Stimulated activated CD8-positive, alpha-beta memory T cell treated with anti-CD3 and anti-CD28 coated beads, Interleukin-7, amount 100 ng/mL, for 24 hours (primary cell): ENCODE measurements around the gene GINS1.
"Not testable (repeated sequence)": the region's sequence is repeated elsewhere in the genome, so short reads cannot be mapped to it uniquely, and the experiment has no call there.

Source experiments
- DNase-seq: peaks from one replicate; pipeline ENCODE4 v3.0.0-alpha.2; 2020; ENCODE audit warnings: low read depth

The GINS1 gene

DNA sequence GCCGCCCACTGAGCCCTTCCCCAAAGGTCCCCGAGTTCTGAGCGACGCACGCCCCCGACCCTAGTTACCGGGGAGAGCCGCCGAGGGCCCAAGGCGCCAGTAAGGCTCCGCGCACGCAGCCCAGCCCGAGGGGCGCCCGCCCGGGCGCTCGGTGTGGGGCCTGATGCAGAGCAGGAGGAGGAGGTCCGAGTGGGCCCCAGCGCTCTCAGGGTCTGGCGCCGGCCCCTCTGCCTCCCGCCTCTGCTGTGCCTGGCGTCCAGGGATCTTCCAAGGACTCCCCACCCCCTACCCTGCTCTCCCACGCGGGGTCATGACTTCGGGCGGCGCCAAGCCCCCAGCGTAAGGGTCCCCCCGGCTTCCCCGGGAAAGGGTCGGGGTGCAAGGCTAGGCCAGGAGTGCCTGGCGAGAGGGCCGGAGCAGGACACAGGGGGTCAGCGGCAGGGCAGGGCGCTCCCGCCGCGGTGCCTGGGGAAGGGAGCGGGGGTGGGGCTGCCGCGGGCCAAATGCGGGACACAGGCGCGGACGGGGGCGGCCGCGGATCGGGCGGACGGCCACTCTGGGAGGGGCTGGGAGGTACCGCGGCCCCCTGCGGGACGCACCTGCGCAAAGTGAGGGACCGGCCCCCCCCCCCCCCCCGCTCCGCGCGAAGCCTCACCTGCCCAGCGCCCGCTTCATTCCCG lies 17.5 kb upstream of the GINS1 start:
- no peak for DNase-seq

DNA sequence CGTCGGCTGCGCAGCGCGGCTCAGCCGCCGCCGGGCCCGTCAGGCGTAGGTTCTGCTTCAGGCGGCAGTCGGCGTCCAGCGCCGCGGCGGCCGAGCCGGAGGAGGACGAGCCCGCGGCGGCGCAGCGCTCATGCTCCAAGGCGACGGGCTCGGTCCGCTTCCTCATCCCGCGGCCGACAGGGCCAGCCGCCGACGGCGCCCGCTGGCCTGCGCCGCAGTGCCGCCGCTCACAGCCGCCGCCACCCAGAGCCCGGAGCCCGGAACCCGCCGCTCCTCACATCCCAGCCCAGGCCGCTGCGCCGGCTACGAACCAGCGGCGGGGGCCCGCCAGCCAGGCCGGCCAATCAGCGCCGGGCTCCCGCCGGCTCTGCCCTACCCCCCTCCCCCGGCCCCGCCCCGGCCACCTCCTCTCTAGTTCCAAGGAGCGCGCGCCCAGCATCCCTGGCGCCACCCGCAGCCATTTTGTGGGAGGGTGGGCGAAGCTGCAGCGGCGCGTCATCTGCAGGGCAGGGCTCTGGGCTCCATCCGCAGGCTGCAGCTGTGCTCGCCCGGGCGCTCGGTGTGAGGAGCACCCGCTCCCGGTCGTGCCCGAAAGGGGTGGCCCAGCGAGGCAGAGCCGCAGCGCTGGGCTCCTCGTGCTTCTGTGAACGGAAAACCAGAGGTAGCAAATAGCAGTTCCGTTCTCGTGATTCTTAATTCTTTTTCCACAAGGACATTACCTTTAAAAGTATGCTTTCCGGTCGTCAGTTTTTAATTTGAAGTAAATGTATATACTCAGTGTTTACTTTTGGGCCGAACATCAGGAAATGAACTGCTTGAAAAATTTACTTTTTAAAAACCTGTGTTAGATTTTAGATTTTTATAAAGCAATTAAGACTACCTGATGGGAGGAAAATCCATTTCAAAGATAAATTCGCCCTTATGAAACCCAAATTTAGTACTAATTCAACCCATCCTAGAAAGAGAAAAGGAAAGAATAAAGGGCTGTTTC lies 16.6 kb upstream of the GINS1 start, which contains the start of gene ABHD12:
Gene ABHD12 (minus strand): TSS at position 298 of the 991 bp plus-strand sequence. CDS start 132 bp downstream, at position 166.
- DNase-seq = peak; percentile 87

DNA sequence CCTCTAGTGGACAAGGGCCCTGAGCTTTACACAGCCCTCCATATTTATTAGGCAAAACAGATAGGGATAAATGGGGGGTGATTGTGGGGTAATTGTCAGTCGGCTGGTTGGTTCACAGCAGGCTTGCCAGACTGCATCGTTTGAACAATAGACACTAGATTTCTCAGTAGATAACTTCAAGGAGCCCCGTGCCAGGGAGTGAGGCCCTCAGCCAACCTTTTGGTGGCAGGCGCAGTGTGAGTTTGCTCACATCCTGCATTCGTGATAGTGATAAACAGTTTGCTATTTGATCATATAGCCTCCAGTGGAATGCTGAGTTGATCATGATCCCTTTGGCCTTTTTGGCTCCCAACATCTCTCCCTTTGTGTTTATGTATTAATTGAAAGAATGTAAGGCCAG lies 13.2 kb upstream of the GINS1 start:
- DNase-seq = no peak

DNA sequence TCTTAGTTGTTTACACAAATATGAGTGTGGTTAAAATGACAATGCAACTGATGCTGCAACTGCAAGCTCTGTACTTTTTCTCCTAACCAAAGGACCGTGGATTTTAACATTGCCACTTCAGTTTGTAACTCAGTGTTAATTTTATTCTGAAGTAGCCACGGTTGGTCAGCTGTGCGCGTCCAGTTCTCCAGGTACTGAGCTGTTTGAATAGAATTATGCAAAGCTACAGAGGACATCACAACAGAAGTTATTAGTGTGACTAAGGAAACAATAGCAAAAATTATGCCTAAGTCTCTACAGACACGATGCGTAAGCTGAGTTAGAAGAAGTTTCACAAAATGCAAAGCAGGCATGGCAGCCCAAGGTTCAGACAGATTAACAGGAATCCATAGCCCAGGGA lies 12.5 kb upstream of the GINS1 start:
- no peak for DNase-seq

DNA sequence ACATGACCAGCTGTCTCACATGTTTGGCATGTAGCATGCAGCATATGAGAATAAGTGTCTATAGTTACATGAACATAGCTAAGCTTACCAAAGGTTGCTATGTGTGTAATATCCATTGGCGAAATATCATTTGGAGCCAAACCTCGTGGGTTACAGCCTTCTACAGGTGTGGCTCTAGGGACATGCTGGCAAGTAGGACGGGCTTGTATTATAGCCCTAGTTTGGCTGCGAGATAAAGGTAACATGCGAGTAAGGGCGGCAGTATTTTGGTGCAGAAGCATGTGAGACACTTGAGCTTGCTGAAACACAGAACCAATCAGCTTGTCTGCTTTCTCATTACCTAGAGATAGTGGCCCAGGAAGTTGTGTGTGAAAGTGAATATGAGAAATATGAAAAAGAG lies 10.4 kb upstream of the GINS1 start:
- DNase-seq = no peak

DNA sequence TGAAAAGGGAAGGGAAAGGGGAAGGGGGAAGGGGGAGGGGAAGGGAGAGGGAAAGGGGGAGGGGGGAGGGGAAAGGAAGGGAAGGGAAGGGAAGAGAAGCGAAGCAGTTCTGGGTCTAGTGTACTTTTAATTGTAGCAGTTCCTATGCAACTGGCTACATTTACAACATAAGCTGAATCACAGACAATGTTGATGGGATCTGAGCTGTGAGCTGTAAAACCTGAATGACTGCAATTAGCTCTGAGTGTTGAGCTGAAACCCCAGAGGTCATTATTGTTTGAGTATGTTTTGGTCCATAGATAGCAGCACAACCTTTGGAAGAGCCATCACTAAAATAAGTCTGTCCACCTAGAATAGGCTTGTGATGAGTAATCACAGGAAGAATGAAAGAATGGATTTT lies 9.7 kb upstream of the GINS1 start:
- no peak for DNase-seq

DNA sequence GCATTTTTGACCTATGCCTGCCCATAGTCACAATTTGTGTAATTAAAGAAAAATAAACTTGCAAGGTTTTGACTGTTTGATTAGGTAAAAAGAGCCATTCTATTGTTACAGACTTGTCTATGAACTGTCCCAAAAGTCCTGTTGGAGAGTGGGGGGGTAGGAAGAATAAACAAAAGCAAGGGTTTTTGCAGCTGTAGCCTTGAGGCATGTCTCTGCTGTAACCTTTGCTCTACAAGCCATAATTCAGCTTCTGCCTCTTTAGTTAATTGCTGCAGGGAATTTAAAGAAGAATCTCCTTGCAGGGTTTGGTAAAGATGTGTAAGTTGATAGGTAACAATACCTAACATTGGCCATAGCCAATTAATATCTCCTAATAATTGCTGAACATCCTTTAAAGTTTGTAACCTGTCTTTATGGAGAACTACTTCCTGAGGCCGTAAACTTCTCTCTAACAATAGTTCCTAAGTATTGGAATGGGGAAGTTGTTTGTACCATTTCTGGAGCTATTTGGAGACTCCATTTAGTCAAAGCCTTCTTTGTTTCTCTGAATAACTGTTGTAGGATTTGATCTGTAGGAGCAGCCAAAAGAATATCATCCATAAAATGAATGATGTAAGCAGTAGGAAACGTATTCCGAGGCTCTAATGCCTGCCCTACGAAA lies 9.0 kb upstream of the GINS1 start:
- no peak for DNase-seq

DNA sequence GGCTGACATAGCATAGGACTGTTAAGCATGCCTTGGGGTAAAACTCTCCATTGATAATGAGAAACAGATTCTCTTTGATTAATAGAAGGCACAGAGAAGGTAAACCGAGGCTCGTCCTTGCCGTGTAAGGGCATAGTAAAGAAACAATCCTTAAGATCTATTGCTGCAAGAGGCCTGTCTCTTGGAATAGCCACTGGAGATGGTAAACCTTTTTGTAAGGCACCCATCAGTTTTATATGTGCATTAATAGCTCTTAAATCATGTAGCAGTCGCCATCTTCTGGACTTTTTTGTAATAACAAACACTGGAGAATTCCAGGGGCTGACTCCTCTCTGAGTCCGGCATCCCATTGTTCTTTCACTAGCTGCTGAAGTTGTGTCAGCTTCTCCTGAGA lies 8.4 kb upstream of the GINS1 start:
- DNase-seq = no peak

DNA sequence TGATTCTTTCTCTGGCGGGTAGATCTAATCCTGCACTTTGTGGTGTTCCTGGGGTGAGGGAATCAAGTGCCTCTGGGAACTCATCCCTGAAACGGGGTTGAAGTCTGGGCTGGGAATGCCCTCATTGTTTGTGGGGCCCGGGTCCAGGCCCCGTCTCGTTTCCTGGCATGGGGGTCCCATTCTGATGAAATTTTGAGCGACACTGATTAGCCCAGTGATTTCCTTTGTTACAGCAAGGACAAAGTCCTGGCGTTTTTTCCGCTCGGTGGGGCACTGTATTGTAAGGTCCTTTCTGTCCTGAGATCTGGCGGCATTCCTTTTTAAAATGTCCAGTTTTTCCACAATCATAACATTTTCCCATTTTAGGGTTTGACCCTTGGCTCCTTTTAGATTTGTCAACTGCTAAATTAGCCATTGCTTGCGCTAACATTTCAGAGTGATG lies 7.2 kb upstream of the GINS1 start:
- not testable (repeated sequence) for DNase-seq

DNA sequence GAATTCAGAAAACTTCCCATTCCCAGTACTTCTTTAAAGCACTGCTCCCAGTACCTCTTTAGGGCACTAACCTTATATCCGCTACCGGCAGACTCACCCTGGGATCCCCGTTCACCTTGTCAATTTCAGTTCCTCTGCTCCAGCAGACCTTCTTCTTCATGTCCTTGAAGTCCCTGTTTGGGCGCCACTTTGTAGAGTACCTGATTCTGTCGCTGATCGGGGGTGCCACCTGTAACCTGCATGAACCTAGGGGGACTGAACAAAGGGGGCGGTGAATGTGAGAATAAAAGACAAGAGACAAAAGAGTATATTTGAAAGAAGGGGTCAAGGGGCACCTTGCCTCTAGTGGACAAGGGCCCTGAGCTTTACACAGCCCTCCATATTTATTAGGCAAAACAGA lies 4.9 kb upstream of the GINS1 start:
- DNase-seq = no peak

DNA sequence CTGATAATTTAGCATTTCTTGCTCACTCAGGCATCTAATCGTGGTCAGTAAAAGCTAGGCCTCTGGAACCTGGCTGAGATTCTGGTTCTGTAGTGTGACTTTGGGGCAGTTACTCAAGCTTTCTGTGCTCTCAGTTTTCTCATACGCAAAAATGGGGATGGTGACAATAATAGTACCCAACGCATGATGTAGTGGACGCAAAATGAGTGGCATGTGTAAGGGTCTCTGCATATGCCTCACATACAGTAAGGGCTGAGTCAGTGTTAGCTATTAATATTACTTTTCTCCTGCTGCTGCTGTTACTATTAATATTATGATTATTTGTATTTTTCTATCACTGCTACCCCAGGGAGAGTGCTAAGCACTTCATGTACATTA lies 686 bp downstream of the GINS1 start:
- DNase-seq = no peak

DNA sequence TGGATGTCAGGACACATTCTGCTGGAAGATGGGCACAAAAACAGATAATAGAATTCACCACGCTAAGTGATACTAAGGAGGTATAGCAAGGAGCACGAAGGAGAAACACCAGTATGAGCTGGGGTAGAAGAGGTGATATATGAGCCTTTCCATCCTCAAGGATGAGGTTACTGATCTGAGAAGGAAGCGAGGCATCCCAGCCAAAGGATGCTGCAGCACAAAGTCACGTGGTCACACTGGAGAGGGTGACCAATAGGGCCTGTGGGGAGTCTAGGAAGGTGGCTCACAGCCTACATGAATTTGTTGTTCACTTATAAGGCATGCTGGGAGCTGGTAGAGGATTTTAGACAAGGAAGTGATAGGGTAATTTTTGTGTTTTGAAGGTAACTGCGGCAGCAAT lies 1.4 kb downstream of the GINS1 start:
- DNase-seq = no peak

DNA sequence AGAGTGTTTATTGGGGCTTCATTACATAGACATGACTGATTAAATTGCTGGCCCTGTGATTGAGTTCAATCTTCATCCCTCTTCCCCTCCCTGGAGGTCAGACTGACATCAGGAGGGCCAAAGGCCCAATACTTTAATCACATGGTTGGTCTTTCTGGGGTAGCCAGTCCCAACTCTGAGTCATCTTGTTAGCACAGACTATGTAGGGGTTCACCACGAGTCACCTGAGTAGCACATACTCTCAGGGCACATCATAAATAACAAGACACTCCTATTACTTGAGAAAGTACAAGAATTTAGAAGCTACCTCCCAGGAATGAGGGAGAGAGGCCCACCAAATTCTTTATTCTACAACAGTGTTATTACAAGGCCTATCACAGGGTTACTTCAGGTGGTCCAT lies 11.3 kb downstream of the GINS1 start:
- DNase-seq = no peak

DNA sequence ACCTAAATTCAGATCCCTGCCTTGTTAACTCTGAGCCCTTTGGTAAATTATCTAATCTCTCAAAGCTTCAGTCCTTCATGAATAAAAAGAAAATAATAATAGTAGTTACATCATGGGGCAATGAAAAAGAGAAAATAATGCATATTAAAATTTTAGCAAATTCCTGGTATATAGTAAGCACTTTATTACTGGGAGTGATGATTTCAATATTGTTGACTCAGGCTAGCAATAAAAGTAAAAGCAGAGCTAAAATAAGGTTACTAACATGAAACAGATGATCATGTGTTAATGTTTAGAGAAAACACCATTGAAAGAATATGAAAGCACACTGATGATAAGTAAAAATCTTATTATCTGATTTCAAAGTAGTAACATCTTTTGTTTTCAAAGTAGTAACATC lies 13.6 kb downstream of the GINS1 start:
- no peak for DNase-seq

DNA sequence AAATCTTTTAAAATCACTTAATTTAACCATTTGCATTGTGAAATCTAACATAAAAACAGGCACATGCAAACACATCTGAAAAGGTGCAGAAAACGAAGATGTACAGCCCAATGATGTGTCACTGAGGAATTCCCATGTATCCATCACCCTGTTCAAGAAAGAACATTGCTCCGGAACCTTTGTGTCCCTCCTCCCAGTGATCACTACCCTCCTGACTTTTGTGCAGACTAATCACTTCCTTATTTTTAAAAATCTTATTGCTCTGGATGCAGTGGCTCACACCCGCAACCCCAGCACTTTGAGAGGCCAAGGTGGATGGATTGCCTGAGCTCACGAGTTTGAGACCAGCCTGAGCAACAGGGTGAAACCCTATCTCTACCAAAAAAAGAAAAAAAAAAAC lies 14.6 kb downstream of the GINS1 start:
- DNase-seq = no peak

DNA sequence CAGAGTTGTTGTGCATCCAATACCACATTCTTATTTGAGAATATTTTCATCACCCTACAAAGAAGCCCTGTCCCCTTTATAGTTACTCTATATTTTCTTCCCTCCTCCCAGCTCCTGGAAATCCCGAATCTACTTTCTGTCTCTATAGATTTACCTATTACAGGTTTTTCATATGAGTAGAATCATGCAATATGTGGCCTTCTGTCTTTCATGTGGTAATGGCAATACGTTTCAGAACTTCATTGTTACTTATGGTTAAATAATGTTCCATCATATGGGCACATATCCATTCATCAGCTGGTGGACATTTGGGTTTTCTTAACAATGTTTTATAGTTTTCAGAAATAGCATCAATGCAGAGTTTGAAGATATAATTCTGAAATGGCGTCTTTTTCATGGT lies 17.1 kb downstream of the GINS1 start:
- DNase-seq = no peak

DNA sequence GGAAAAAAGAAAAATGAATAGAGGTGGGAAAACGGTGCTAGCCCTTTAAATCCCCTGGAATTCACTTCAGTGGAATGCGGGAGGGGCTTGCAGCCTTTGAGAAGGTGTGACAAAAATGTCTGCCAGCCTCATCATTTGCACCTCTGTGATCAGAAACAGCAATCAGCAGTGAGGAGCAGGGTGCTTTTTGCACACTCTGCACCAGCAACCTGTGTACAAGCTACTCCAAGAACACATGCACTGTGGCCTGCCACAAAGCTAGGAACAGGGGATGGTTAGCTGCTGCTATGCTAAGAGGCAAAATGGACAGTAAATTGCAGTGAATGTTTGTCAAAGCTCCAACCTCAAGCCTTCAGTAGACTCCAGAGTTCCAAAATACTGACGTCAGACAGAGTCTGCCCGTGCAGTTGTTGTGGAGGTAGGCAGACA lies 29.7 kb downstream of the GINS1 start:
- no peak for DNase-seq

DNA sequence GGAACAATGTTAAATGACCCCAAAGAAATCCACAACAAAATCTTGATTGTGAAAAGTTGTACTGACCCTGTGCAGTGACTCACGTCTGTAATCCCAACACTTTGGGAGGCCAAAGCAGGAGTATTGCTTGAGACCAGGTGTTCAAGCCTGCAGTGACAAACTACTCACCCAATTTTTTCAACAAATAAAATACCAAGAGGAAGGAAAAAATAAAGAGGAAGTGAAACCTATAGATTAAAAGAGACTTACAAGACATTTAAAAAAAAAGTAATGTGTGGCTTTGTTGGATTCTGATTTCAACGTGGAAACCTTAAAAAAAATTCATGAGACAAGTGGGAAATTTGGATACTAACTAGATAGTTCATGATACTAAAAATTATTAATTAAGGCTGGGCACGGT lies 31.9 kb downstream of the GINS1 start:
- DNase-seq = no peak

DNA sequence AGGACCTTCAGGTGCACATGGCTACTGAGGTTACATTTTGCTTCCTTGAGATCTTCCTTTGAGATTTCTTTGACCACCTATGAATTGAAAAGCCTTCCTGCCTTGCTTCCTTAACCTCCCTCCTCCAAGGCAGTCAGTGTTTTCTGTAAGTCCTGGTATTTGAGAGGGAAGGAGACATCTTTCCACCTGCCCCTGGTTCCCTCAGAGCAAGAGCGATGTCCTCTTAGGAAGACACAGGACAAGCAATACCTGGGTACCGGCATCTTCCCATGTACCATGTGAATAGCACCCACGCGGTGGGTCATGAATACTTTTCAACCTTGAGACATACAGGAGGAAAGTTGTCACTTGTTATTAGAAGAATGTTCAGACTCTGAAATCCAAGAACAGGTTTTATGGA lies 37.1 kb downstream of the GINS1 start:
- no peak for DNase-seq

DNA sequence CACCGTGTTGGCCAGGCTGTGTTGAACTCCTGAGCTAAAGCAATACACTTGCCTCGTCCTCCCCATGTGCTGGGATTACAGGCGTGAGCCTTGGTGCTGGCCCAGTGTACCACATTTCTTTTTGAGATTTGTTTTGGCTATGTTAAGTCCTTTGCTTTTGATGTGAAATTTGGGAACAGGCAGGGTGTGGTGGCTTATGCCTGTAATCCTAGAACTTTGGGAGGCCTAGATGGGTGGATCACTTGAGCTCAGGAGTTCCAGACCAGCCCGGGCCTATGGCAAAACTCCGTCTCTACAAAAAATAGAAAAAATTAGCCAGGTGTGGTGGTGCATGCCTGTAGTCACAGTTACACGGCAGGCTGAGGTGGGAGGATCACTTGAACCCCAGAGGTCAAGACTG lies 40.2 kb downstream of the GINS1 start:
- DNase-seq = no peak

DNA sequence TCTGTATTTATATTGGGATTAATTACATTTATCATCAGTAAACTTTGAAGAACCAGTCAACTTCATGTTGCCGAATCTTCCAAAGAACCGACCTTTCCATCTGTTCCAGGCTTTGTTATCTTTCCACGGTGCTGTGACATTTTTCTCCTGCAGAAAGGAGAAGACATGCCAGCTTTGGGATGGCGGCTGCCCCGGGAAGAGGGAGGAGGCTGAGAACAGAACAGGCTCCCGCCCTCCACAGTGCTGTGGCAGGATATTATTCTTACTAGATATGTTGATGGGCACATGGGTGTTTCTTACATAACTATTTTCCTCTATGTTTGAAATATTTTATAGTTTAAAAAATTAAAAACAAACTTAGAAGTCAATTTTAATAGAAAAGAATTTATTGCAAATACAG lies 44.9 kb downstream of the GINS1 start:
- DNase-seq = no peak

DNA sequence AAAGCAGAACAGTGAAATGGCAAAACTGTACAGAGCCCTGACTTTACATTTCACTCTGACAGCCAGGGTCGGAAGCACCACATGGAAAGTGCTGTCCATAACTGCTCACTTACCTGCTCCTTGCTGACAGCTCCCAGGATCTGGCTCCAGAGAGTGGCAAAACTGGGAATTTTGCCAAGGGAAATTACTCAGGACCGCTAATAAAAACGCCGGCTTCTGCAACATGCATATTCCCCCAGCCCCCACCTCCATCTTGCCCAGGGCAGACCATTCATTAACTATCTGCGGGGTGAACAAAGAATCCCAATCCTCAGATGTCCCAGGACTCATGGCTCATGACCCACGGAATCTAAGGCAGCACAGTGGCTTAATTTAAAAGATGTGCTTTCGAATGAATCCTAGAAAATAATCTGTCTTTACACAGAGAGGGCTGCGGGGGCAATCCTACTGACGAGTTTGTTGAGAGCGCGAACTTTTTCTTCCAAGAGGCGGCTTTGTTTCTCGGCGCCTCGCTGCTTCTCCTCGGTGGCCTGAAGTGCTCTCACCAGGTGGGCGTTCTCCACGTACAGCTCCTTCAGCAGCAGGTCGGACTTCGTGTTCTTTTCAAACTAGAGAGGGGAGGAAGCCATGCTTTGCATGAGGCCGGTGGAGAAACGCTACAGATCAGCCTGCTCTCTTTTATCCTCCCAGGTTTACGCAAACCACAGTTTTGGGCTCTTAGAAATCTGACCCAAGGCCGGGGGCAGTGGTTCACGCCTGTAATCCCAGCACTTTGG lies 45.8 kb downstream of the GINS1 start:
- no peak for DNase-seq
